Mesenchymal stem cell (in vitro differentiated cells and primary cell): ENCODE results near the gene SLC2A1.
A peak's percentile ranks its signal among the peaks of the same experiment; 100 is the strongest.

Experiments
- DNase-seq: peaks from one replicate; pipeline ENCODE4 v3.0.0-alpha.2; 2013
- H2AFZ ChIP-seq: one replicate; pipeline ENCODE4 v1.6.1; 2013; ENCODE audit warnings: low read depth, mild to moderate bottlenecking, control low read depth, inconsistent platforms, low read length, moderate library complexity
- H2AK5ac ChIP-seq: 2 replicates; pipeline ENCODE4 v1.6.1; 2013; ENCODE audit warnings: low read length, moderate library complexity, mild to moderate bottlenecking, inconsistent platforms; ENCODE audit not compliant: severe bottlenecking
- H2BK120ac ChIP-seq: one replicate; pipeline ENCODE4 v1.6.1; 2013; ENCODE audit warnings: low read depth, mild to moderate bottlenecking, inconsistent platforms, low read length, moderate library complexity
- H2BK12ac ChIP-seq, 2 experiments: one replicate each; pipeline ENCODE4 v1.6.1; 2013; ENCODE audit warnings: inconsistent platforms in 2 of 2, low read length in 2 of 2, mild to moderate bottlenecking in 2 of 2, moderate library complexity in 2 of 2, control low read depth in 1 of 2
- H2BK15ac ChIP-seq: one replicate; pipeline ENCODE4 v1.6.1; 2013; ENCODE audit warnings: mild to moderate bottlenecking, low read depth, inconsistent platforms; ENCODE audit not compliant: poor library complexity, severe bottlenecking
- H2BK5ac ChIP-seq: 2 replicates; pipeline ENCODE4 v1.6.1; 2013; ENCODE audit warnings: low read depth, mild to moderate bottlenecking, low read length, control low read depth, inconsistent platforms; ENCODE audit not compliant: poor library complexity, severe bottlenecking
- H3K14ac ChIP-seq, 2 experiments: one replicate each; pipeline ENCODE4 v1.6.1; 2013; ENCODE audit warnings: inconsistent platforms in 2 of 2, low read length in 2 of 2, control low read depth in 1 of 2, mild to moderate bottlenecking in 1 of 2, moderate library complexity in 1 of 2
- H3K18ac ChIP-seq, 2 experiments: one replicate each; pipeline ENCODE4 v1.6.1; 2013; ENCODE audit warnings: inconsistent platforms in 2 of 2, low read length in 2 of 2, control low read depth in 1 of 2, low read depth in 1 of 2, mild to moderate bottlenecking in 1 of 2
- H3K23ac ChIP-seq, 2 experiments: one replicate each; pipeline ENCODE4 v1.6.1; 2013; ENCODE audit warnings: inconsistent platforms in 2 of 2, low read length in 2 of 2, mild to moderate bottlenecking in 2 of 2, moderate library complexity in 2 of 2, control low read depth in 1 of 2
- H3K27ac ChIP-seq: 2 replicates; pipeline ENCODE4 v1.5.1; 2013; ENCODE audit warnings: mild to moderate bottlenecking, moderate library complexity, low read length, control low read depth, inconsistent platforms; ENCODE audit not compliant: poor library complexity, severe bottlenecking
- H3K27me3 ChIP-seq, 2 experiments: 2 replicates each; pipeline versions ENCODE4 v1.6.1 to v1.7.0; 2013; ENCODE audit warnings: low read length in 2 of 2, mild to moderate bottlenecking in 2 of 2, moderate library complexity in 2 of 2, control low read depth in 1 of 2, inconsistent platforms in 1 of 2; ENCODE audit not compliant: control insufficient read depth in 1 of 2, insufficient read depth in 1 of 2
- H3K36me3 ChIP-seq, 2 experiments: 2 replicates each; pipeline versions ENCODE4 v1.6.1 to v1.7.0; 2013; ENCODE audit warnings: low read length in 2 of 2, control low read depth in 1 of 2, inconsistent platforms in 1 of 2, low read depth in 1 of 2, mild to moderate bottlenecking in 1 of 2; ENCODE audit not compliant: insufficient read depth in 2 of 2, control insufficient read depth in 1 of 2
- H3K4ac ChIP-seq, 2 experiments: one replicate each; pipeline ENCODE4 v1.6.1; 2013; ENCODE audit warnings: inconsistent platforms in 2 of 2, low read length in 2 of 2, mild to moderate bottlenecking in 2 of 2, moderate library complexity in 2 of 2, control low read depth in 1 of 2, low read depth in 1 of 2
- H3K4me1 ChIP-seq: 2 replicates; pipeline ENCODE4 v1.6.1; 2013; ENCODE audit warnings: low read depth, low read length, control low read depth; ENCODE audit not compliant: control insufficient read depth, insufficient read depth
- H3K4me2 ChIP-seq: 2 replicates; pipeline ENCODE4 v1.6.1; 2013; ENCODE audit warnings: low read length, mild to moderate bottlenecking, inconsistent platforms; ENCODE audit not compliant: poor library complexity, severe bottlenecking
- H3K4me3 ChIP-seq, 2 experiments: 2 replicates each; pipeline versions ENCODE4 v1.5.1 to v1.7.0; 2013; ENCODE audit warnings: low read length in 2 of 2, mild to moderate bottlenecking in 2 of 2, control low read depth in 1 of 2, low read depth in 1 of 2; ENCODE audit not compliant: insufficient read depth in 1 of 2
- H3K79me1 ChIP-seq: replicated peaks from 2 replicates; pipeline ENCODE4 v1.6.1; 2013; ENCODE audit warnings: mild to moderate bottlenecking, control low read depth, low read length, inconsistent platforms; ENCODE audit not compliant: poor library complexity, severe bottlenecking
- H3K9ac ChIP-seq: 2 replicates; pipeline ENCODE4 v1.7.0; 2013; ENCODE audit warnings: mild to moderate bottlenecking, low read length, moderate library complexity
- H3K9me3 ChIP-seq: 2 replicates; pipeline ENCODE4 v1.7.0; 2013; ENCODE audit warnings: mild to moderate bottlenecking, low read length; ENCODE audit not compliant: control insufficient read depth
- H4K8ac ChIP-seq: one replicate; pipeline ENCODE4 v1.6.1; 2013; ENCODE audit warnings: inconsistent platforms, mild to moderate bottlenecking, low read length, moderate library complexity
- H4K91ac ChIP-seq: one replicate; pipeline ENCODE4 v1.6.1; 2013; ENCODE audit warnings: mild to moderate bottlenecking, low read length, inconsistent platforms
- WGBS: methylation state at CpG from one replicate; pipeline ENCODE4 v1.1.7; 2013; ENCODE audit warnings: mixed read lengths; 5-methylcytosine and 5-hydroxymethylcytosine counted together

SLC2A1 gene

DNA sequence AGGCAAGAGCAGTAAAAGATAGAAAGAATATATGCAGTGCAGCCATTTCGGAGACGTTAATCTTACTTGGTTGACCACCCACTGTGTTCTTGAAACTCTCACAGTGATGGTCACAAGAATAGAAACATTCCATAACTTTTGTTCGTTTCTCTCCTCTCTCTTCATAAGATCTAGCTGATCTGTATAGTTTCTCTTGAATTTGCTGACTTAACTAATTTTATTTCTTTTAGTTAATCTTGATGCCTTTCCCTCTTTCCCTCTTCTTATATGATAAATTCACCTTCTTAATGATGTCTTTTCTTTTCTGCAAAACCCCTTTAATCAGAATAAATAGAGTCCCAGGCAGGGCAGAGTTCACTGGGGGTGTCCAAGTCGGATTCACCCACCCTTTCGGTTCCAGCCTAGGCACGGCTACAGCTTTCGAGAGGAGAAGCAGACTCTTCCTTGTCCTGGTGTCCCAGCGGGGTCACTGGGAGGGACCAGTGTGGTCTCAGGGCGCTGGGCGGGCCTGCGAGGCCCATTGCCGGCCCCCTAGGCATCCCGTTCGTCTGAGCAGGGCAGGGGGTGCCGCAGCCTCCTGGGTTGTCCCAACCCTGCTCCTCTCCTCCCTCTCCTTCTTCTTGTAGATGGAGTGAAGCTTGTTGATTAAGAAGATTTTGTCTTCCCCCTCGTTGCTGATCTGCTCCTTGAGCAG lies 72.5 kb downstream of the SLC2A1 start:
- no peak overlapping the region for H3K18ac ChIP-seq
- H2BK12ac ChIP-seq, result no peak overlapping the region
- no peak overlapping the region for H2AK5ac ChIP-seq
- H2AFZ ChIP-seq, result no peak overlapping the region
- H3K27me3 ChIP-seq, result peaks cover under 1 to 3% of the 10 kb centered on the region in 2 experiments
- H3K4me3 ChIP-seq, result no peak overlapping the region
- no peak overlapping the region for H3K23ac ChIP-seq
- H3K4me1 ChIP-seq, result no peaks in the 10 kb centered on the region
- no peak overlapping the region for H3K9ac ChIP-seq
- no peak for DNase-seq
- no peak overlapping the region for H3K14ac ChIP-seq
- 74% methylated on average over 9 of the region's 16 CpGs for WGBS
- no peaks in the 10 kb centered on the region for H3K36me3 ChIP-seq
- H2BK120ac ChIP-seq, result no peak overlapping the region
- no peak overlapping the region for H4K8ac ChIP-seq
- H3K4ac ChIP-seq, result no peak overlapping the region
- no peaks in the 10 kb centered on the region for H3K9me3 ChIP-seq
- H3K27ac ChIP-seq, result no peak overlapping the region
- no peak overlapping the region for H4K91ac ChIP-seq
- H3K79me1 ChIP-seq, result no peaks in the 10 kb centered on the region
- H3K4me2 ChIP-seq, result no peak overlapping the region
- no peak overlapping the region for H2BK15ac ChIP-seq
- no peak overlapping the region for H2BK5ac ChIP-seq

DNA sequence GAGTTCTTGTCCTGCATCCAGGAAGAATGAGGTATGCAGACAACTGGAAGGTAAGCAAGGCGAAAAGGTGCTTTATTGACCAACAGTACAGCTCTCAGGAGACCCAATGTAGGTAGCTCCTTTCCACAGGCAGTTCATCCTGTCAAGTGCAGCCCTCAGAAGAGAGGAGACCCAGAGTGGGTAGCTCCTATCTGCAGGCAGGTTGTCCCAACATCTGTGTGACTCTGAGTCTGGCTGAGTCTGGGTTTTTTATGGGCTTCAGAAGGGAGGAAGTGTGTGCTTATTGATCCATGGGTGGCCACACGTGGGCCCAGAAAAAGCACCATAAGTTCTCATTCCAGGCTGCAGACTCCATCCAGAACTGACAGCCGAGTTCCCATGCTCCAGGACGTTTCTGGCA lies 78.3 kb downstream of the SLC2A1 start:
- Histone ChIP-seq H4K91ac (no peak overlapping the region), H3K14ac (no peak overlapping the region), H3K4me3 (no peak overlapping the region), H4K8ac (no peak overlapping the region), H3K79me1 (no peaks in the 10 kb centered on the region), H3K4ac (no peak overlapping the region), H2AFZ (no peak overlapping the region), H2BK12ac (no peak overlapping the region), H2BK120ac (no peak overlapping the region), H3K9me3 (no peaks in the 10 kb centered on the region), H2BK5ac (no peak overlapping the region), H2AK5ac (no peak overlapping the region), H3K18ac (no peak overlapping the region), H3K23ac (no peak overlapping the region), H3K27me3 (peaks cover 15 to 17% of the 10 kb centered on the region in 2 experiments), H3K4me1 (no peaks in the 10 kb centered on the region), H2BK15ac (no peak overlapping the region), H3K9ac (no peak overlapping the region), H3K27ac (no peak overlapping the region), H3K36me3 (no peaks in the 10 kb centered on the region), H3K4me2 (no peak overlapping the region)
- 62% methylated on average over 4 of the region's 4 CpGs for WGBS
- DNase-seq, result no peak

DNA sequence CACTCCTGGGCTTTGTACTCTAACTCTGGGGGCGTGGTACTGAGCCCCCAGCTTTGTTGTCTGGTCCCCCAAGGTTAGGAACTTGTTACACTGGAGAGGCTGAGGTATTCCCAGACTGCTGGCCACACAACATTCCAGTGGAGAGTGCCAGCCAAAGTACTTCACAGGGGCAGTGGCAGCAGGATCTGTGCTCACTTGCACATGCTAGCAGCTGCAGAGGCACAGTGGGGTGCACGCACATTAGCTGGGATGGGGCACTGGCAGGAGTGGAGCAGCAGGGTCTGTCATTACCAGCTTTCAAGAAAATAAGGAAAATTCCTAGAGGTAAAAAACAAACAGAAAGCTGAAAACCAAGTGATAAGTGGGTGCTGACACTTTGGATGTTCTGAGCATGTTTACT lies 81.3 kb downstream of the SLC2A1 start:
- H3K4ac ChIP-seq, result no peak overlapping the region
- H3K23ac ChIP-seq, result peak overlapping the region in 1 of 2 experiments; percentile 96
- H3K4me1 ChIP-seq, result no peaks in the 10 kb centered on the region
- peaks cover 15 to 17% of the 10 kb centered on the region in 2 experiments for H3K27me3 ChIP-seq
- H3K4me2 ChIP-seq, result no peak overlapping the region
- no peak overlapping the region for H2BK15ac ChIP-seq
- H2BK120ac ChIP-seq, result no peak overlapping the region
- H3K4me3 ChIP-seq, result no peak overlapping the region
- no peak overlapping the region for H2BK12ac ChIP-seq
- DNase-seq, result no peak
- no peak overlapping the region for H3K18ac ChIP-seq
- WGBS, result 24% methylated on average over 2 of the region's 2 CpGs
- no peak overlapping the region for H3K27ac ChIP-seq
- no peak overlapping the region for H2AK5ac ChIP-seq
- H2BK5ac ChIP-seq, result no peak overlapping the region
- H3K9ac ChIP-seq, result no peak overlapping the region
- H2AFZ ChIP-seq, result no peak overlapping the region
- no peaks in the 10 kb centered on the region for H3K36me3 ChIP-seq
- H3K14ac ChIP-seq, result peak overlapping the region in 1 of 2 experiments; percentile 65
- H4K91ac ChIP-seq, result no peak overlapping the region
- no peak overlapping the region for H4K8ac ChIP-seq
- H3K79me1 ChIP-seq, result no peaks in the 10 kb centered on the region
- peaks cover 8% of the 10 kb centered on the region for H3K9me3 ChIP-seq

DNA sequence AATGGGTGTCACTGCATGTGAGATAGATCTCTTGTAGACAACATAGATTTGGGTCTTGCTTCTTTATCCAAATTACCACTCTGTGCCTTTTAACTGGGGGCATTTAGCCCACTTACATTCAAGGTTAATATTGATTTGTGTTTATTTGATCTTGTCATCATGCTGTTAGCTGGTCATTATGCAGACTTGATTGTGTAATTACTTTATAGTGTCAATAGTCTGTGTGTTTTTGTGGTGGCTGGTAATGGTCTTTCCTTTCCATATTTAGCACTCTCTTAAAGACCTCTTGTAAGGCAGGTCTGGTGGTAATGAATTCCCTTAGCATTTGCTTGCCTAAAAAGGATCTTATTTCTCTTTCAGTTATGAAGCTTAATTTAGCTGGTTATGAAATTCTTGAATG lies 82.7 kb downstream of the SLC2A1 start:
- Histone ChIP-seq H2BK5ac (no peak overlapping the region), H2BK15ac (no peak overlapping the region), H3K36me3 (no peaks in the 10 kb centered on the region), H3K79me1 (no peaks in the 10 kb centered on the region), H2AK5ac (no peak overlapping the region), H3K4me1 (no peaks in the 10 kb centered on the region), H3K27me3 (peaks cover 15 to 21% of the 10 kb centered on the region in 2 experiments), H2AFZ (no peak overlapping the region), H3K18ac (no peak overlapping the region), H3K27ac (no peak overlapping the region), H3K9me3 (peaks cover 8% of the 10 kb centered on the region), H3K4ac (no peak overlapping the region), H3K4me3 (no peak overlapping the region), H4K8ac (no peak overlapping the region), H3K23ac (no peak overlapping the region), H3K9ac (no peak overlapping the region), H2BK12ac (no peak overlapping the region), H4K91ac (no peak overlapping the region), H3K14ac (no peak overlapping the region), H2BK120ac (no peak overlapping the region), H3K4me2 (no peak overlapping the region)
- DNase-seq, result no peak
